HG03066 (cell line): ENCODE measurements around the gene BTBD6.

Experiments used
- ATAC-seq: cut with Tn5 transposase; IDR thresholded peaks from one replicate; pipeline ENCODE4 v1.9.1; 2021; ENCODE audit warnings: low read depth; ENCODE audit not compliant: unreplicated experiment

Gene BTBD6

GRCh38 chr14:105210266-105211025 lies 37.9 kb upstream of the BTBD6 start:
- no peak for ATAC-seq

GRCh38 chr14:105211086-105211757 lies 37.1 kb upstream of the BTBD6 start:
- no peak for ATAC-seq

- no peak for ATAC-seq
These were observed 36.6 kb upstream of the BTBD6 start for GRCh38 chr14:105211758-105212089.

- no peak for ATAC-seq
These were observed 35.6 kb upstream of the BTBD6 start for GRCh38 chr14:105212541-105213300.

- ATAC-seq: no peak
These were observed 35.0 kb upstream of the BTBD6 start for GRCh38 chr14:105213361-105213760.

GRCh38 chr14:105214324-105214915 lies 33.9 kb upstream of the BTBD6 start:
- ATAC-seq: no peak

GRCh38 chr14:105215602-105216001 lies 32.7 kb upstream of the BTBD6 start:
- ATAC-seq: no peak

GRCh38 chr14:105216490-105217247 lies 31.7 kb upstream of the BTBD6 start:
- no peak for ATAC-seq

GRCh38 chr14:105217774-105218173 lies 30.6 kb upstream of the BTBD6 start:
- ATAC-seq: no peak

- no peak for ATAC-seq
These were observed 29.7 kb upstream of the BTBD6 start for GRCh38 chr14:105218611-105219010.

- no peak for ATAC-seq
These were observed 29.2 kb upstream of the BTBD6 start for GRCh38 chr14:105219043-105219612.

- ATAC-seq: no peak
These were observed 28.6 kb upstream of the BTBD6 start for GRCh38 chr14:105219753-105220152.

- no peak for ATAC-seq
These were observed 27.4 kb upstream of the BTBD6 start for GRCh38 chr14:105220699-105221597.

- no peak for ATAC-seq
These were observed 26.6 kb upstream of the BTBD6 start for GRCh38 chr14:105221598-105222178.

- no peak for ATAC-seq
These were observed 25.1 kb upstream of the BTBD6 start for GRCh38 chr14:105223260-105223659.

GRCh38 chr14:105223770-105224544 lies 24.4 kb upstream of the BTBD6 start:
- ATAC-seq: no peak

GRCh38 chr14:105224845-105225570 lies 23.3 kb upstream of the BTBD6 start:
- no peak for ATAC-seq
